GM21526 (cell line): ENCODE results near the gene ANXA8.

Experiments used
- ATAC-seq: cut with Tn5 transposase; IDR thresholded peaks from one replicate; pipeline ENCODE4 v1.9.1; 2021; ENCODE audit warnings: moderate library complexity; ENCODE audit not compliant: unreplicated experiment, low FRiP score

The ANXA8 gene

DNA sequence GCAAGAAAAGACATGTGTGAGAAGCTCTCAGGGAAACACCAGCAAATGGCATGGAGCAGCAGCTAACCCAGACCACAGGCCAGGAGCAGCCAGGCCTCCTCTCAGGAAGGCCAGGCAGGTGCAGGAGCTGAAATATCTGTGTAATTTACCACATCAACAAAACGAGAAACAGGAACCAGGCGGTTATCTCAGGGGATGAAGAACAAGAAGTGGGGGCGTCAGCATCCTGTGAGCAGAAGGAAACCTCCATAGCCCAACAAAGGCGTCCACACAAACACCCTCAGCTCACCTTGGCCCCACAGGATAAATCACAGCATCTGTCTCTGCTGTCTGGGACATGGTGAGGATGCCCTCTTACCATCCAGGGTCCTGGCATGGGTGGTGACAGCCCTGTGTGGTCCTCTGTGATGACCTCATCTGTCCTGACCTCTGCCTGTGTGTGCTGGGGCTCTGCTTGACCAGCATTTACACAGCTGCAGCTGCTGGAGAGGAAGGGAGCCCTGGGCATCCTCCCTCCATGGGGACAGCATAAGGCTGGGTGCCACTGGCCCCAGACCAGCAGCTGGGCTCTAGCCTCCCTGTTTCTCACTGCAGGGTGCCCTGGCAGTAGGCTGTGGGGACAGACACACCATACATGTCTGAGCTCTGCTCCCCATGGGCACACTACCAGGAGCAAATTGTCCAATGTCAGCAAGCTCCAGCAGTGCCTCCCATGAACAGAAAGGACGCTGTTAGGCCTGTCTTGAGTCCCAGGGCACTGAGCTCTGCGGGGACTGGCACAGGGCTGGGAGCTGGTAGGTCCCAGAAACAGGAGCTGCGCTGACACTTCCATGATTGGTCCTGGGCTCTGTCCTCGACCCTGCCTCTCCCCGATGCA is 34.6 kb downstream of the ANXA8 start:
- no peak for ATAC-seq

DNA sequence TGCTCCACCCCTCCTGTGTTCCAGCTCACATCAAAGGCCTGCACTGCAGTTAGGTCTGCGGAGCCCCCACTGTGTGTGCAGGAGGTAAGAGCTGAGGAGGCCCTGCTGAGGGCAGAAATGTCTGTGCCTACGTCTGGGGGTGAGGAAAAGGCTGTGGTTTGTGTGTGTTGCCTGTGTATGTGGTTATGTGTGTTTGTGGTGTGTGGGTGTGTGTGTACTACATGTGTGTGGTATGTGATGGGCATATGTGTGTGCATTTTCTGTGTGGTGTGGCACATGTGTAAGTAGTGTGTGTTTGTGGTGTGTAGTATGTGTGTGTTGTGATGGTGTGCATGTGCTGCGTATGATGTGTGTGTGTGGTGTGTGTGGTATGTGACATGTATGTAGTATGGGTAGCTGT is 36.2 kb downstream of the ANXA8 start:
- no peak for ATAC-seq

GRCh38 chr10:47447209-47447608 is 36.7 kb downstream of the ANXA8 start:
- no peak for ATAC-seq

GRCh38 chr10:47445720-47446119 is 38.2 kb downstream of the ANXA8 start:
- ATAC-seq = no peak

DNA sequence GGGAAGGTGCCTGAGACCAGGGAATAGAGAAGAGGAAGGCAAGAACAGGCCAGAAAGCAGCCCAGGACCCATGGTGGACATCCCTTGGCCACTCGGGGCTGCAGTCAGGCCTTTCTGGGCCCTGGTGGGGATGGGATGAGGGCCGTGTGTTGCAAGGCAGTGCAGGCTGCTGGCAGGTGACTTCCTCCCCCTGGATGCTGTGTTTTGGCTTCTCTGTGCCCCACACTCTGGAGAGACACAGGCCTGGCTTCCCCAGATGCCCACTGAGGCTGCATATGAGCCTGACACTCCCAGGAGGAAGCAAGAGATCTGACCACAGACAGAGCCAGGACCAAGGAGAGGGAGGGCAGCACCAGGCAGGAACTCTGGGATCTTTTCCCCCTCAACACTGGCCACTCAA is 39.9 kb downstream of the ANXA8 start:
- ATAC-seq = no peak

DNA sequence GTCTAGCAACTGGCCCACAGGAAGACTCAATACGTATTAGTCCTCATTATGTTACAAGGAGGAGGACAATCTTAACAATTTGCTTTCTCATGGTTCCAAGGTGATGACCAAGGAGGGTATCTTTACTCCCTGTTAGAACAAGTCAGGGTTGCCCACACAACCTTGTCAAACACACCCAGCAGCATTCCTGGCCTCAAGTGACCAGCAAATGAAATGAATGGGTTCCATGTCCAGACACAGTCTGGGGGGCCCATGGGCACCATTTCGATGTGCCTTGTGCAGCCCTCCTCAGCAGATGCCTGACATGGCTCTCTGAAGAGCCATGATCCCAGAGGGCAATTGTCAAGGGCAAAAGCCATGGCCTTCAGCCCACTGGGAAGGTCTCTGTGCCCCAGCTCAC is 40.8 kb downstream of the ANXA8 start:
- no peak for ATAC-seq

DNA sequence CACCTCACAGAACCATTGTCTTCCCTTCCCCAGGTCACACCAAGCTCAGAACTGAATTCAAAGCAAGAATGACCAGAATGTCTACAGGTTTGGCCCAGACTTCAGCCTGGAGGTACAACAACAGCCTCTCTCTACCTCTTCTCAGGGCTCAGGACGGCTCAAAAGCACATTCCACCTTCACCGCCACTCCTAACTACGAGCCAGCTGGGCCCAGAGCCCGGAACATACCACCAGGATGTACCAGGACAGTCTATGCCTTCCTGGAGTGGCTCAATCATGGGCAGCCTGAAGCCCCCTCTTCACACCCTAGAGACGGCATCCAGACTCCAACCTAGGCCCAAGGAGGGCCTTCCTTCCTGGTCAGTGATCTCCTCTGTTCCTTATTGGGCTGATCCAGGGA is 41.6 kb downstream of the ANXA8 start:
- no peak for ATAC-seq

DNA sequence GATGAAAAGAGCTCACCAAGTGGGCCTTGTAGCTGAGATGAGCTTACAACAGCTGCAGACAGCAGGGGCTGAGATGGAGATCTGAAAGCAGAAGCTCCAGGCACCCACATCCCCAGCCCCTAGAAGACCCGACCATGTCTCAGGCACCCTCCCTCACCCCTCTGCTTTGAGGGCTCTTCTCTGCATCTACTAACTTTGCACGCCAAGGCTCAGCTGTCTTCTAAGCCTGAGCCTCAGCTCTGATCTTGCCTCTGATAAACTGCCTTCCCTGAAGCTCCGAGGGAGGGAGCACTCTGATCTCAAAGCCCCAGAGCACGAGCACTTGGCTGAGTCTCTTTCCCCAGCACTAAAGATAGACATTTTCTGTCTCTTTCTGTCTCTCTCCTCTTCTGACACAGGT is 42.0 kb downstream of the ANXA8 start:
- ATAC-seq = no peak

DNA sequence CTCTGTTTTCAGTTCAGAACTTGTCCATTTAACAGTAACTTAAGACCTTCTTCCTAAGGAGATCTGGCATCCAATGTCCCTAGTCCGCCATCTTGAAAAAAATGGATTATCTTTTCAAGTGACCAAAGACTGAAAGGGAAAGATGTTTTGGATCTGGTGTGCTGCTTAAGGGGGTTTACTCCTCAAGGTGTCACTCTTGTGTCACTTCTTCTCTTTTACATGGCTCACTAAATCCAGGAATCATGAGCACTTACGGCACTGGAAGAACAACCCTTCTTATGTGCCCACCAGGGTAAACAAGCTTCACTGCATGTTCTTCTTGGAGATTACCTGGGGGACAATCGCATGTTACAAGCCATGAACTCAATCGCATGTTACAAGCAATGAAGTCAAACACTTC is 43.7 kb downstream of the ANXA8 start:
- no peak for ATAC-seq

DNA sequence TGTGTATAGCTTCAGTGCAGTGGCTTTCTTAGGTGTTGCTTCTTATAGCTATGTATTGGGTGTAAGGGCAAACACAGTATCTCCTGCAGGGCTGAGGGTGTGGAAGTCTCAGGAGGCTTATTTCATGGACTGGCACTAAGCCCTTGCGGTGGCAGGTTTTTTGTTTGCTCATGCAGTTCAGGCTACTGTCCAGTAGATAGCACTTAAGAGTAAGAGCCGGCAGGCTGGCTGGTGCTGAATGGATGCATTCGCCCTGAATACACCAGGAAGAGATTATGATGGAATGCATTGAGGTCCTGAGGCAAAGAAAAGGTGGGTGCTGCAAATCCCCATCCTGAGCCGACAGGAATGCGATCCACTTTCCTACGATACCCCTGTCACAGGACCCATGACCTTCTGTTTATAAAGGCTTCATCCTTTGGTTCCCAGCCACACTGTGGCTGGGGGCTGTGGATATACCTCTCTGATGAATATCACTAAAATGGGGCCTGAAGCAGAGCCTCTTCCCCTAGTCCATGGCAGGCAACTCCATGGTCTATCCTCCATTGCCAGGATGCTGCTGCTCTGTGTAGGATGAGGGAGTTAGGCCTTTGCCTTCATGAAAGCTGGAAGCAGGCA is 44.9 kb downstream of the ANXA8 start:
- ATAC-seq = no peak

DNA sequence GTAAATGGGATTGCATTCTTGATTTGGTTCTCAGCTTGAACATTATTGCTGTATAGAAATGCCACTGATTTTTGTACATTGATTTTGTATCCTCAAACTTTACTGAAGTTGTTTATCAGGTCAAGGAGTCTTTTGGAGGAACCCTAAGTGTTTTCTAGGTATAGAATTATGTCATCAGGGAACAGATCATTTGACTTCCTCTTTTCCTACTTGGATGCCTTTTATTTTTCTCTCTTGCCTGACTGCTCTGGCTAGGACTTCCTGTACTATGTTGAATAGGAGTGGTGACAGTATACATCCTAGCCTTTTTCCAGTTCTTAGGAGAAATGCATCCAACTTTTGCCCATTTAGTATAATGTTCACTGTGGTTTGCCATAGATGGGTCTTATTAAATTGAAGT is 48.8 kb downstream of the ANXA8 start:
- ATAC-seq = no peak

DNA sequence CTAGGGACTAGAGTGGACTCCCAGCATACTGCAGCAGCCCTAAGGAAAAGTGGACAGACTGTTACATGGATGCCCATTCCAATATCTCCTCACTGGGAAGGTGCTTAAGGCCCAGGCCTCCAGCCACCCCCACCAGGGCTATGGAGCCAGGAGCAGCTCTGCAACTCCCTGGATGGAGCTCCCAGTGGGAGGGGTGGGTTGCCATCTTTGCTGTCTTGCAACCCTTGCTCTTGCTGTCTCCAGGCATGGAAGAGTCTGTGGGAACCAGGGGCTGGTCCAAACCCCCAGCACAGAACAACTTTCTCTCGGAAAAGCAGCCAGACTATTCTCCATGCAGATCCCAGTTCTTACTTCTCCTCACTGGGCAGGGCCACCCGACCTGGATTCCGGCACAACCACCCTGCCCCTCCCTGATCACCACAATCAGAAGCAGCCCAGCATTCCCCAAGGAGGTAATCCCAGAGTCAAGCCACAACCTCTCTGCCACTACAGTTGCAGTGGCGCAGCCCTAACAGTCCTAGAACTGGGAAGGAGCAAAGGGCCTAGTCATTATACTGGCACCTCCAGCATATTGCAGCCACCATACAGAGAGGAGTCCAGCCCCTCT is 58.0 kb downstream of the ANXA8 start:
- ATAC-seq = no peak

DNA sequence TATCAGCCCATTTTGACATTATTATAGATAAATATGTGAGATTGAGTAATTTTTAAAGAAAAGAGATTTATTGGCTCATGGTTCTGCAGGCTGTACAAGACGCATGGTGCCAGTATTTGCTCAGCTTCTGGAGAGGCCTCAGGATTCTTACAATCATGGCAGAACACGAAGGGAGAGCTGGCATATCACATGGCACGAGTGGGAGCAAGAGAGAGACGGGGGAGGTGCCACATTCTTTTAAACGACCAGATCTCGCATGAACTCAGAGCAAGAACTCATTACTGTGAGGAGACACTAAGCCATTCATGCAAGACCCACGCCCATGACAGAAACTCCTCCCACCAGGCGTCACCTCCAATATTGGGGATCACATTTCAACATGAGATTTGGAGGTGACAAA is 59.7 kb downstream of the ANXA8 start:
- no peak for ATAC-seq

DNA sequence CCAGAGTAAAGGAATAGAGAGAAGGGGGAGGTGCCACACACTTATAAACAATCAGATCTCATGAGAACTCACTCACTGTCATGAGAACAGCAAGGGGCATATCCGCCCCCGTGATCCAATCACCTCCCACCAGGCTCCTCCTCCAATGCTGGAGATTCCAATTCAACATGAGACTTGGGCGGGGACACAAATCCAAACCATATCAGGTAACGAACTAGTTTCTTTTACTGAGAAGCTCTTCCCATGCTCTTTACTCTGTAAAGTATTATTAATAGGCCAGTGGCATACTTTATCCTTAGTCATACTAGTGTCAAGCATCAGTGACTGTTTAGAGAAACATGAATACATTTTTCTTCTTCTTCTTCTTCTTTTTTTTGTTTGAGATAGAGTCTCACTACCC is 60.4 kb downstream of the ANXA8 start:
- ATAC-seq = no peak

DNA sequence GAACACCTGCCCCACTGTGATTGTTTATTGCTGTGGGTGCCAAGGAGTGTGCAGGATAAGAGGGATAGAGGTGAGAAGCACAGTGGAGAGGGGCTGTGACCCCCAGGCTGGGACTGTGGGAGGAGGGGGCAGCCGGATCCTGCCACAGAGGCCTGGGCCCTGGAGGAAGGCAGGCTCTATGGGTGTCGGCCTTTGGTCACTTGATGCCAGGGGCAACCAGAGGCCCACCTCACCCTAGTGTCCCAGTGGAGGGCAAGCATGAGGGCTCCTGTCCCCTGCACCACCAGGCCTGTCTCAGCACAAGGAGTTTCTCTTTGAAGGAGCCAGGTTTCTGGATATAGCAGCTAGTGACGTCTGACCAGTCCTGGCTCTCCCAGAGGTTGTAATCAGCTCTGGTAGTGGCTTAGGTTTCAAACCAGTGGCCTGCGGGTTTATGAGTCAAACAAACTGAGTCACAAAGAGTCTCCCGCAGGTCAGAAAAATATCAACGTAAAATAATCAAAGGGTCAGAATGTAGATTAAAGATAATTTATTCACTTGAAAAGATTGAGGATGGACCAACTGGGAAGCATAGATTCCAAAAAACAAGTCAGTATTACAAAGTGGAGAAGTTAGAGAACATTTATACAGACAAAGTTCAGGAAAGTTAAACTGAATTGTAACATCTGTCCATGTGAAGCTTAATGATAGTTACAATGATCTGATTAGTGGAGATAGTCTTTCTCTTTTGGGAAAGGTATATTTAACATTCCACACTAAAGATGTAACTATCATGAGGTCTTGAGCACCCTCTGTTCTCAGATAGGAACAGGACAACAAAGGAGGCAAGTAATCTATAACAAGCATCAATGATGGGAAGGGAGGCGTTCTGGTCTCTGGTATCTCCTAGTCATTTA is 62.6 kb downstream of the ANXA8 start:
- no peak for ATAC-seq

GRCh38 chr10:47420305-47421056 is 63.4 kb downstream of the ANXA8 start:
- no peak for ATAC-seq

DNA sequence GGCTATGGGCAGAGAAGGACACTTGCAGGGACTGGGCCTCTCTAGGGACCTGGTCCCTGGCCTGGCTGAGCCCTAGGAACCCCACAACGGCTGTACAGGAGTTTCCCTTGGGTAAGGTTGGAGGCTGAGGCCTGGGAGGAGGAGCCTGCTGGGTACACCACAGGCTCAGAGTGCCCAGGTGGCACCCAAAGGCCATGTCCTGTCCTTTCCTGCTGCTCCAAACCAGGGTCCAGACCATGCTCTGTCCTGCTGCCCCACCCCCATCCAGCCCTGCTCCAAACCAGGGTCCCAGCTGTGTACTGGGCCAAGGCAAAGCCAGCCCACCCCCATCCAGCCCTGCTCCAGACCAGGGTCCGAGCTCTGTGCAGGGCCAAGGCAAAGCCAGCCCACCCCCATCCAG is 64.5 kb downstream of the ANXA8 start:
- ATAC-seq = no peak

DNA sequence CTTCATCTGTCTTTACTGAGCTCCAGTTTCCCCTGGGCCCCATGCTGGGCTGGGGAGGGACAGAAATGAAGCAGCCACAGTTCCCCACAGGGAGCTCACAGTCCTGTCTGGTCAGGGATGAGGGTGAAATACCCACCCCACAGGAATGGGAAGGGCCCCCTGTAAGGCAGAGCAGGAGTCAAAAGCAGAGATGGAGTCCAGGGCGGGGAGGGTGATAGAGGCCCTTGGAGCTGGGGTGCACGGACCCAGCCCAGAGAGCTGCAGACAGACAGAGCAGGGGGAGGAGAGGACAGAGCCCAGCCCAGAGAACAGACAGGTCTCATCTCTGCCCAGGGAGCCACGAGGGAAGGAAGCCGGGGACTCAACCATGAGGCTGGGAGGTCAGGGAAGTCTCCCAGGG is 64.9 kb downstream of the ANXA8 start:
- ATAC-seq = no peak

GRCh38 chr10:47418321-47418720 is 65.6 kb downstream of the ANXA8 start:
- ATAC-seq = no peak
